Body of pancreas (tissue), 4 donors: ENCODE data around the gene CDKN1A. TPM values are rescaled to one million over a fixed set of nuclear protein-coding genes. Genes with fewer than 3 reads are reported as not detected.
"Not testable (repeated sequence)": the region's sequence is repeated elsewhere in the genome, so short reads cannot be mapped to it uniquely, and the experiment has no call there.

Experiments
- ATAC-seq: fragments of 150-250 bp; one replicate; pipeline ENCODE4 v1.9.1; 2016
- DNase-seq, 4 donors: peaks; one replicate each; pipeline ENCODE4 v3.0.0-alpha.2; 2019
- H3K27ac ChIP-seq, 4 donors: fragments of 200-600 bp; sonication (generic); 1 replicate in 3 of 4; 2 replicates in 1 of 4; pipeline versions ENCODE4 v1.5.1 to v1.6.1; 2016 to 2019; ENCODE audit warnings: mild to moderate bottlenecking in 1 of 4, mixed read lengths in 1 of 4, moderate library complexity in 1 of 4
- H3K27me3 ChIP-seq, 2 donors: fragments of 200-600 bp; sonication (generic); one replicate each; pipeline ENCODE4 v1.6.0; 2016; ENCODE audit warnings: mild to moderate bottlenecking in 1 of 2
- H3K36me3 ChIP-seq, 2 donors: fragments of 200-600 bp; sonication (generic); replicated peaks in 1 of 2; 2 replicates each; pipeline ENCODE4 v1.5.1; 2016; ENCODE audit warnings: low read depth in 2 of 2; ENCODE audit not compliant: insufficient read depth in 1 of 2
- H3K4me1 ChIP-seq: fragments of 200-600 bp; sonication (generic); one replicate; pipeline ENCODE4 v1.6.0; 2016
- H3K4me3 ChIP-seq, 2 donors: fragments of 200-600 bp; sonication (generic); 1 replicate in 1 of 2; 2 replicates in 1 of 2; pipeline ENCODE4 v1.5.1; 2016 to 2019
- H3K9me3 ChIP-seq, 3 donors: fragments of 200-600 bp; sonication (generic); 1 replicate in 2 of 3; 2 replicates in 1 of 3; pipeline ENCODE4 v1.5.1; 2016
- POLR2A ChIP-seq, 3 donors: fragments of 450-650 bp; IDR thresholded peaks; one replicate each; pipeline ENCODE4 v1.6.1; 2016; ENCODE audit warnings: antibody characterized with exemption in 3 of 3, mild to moderate bottlenecking in 2 of 3
- WGBS, 2 donors: methylation state at CpG; one replicate each; pipeline ENCODE4 v1.1.5; 2017; 5-methylcytosine and 5-hydroxymethylcytosine counted together
- intact Hi-C: fragments of 100-400 bp; cut with DNase I; formaldehyde crosslinking; loops from one replicate; pipeline ENCODE4 v1.15.1; 2023
- total RNA-seq, 2 donors: library from RNA; depleted of rRNA; stranded (reverse); fragments of >200 nt; gene quantifications; one replicate each; pipeline ENCODE4 v1.1.0, GENCODE V29; 2016
- TF ChIP-seq, protein P1 (sequence below), 7 experiments: fragments of 450-650 bp in 4 of 7; fragments of 200-600 bp in 3 of 7; sonication (generic) in 3 of 7; IDR thresholded peaks; one replicate each; pipeline ENCODE4 v1.5.1; 2016 to 2019; ENCODE audit warnings: antibody characterized with exemption in 7 of 7

Gene CDKN1A
- total RNA-seq, 2 donors from 2014 or later, result 75.2 to 84.3 TPM

DNA sequence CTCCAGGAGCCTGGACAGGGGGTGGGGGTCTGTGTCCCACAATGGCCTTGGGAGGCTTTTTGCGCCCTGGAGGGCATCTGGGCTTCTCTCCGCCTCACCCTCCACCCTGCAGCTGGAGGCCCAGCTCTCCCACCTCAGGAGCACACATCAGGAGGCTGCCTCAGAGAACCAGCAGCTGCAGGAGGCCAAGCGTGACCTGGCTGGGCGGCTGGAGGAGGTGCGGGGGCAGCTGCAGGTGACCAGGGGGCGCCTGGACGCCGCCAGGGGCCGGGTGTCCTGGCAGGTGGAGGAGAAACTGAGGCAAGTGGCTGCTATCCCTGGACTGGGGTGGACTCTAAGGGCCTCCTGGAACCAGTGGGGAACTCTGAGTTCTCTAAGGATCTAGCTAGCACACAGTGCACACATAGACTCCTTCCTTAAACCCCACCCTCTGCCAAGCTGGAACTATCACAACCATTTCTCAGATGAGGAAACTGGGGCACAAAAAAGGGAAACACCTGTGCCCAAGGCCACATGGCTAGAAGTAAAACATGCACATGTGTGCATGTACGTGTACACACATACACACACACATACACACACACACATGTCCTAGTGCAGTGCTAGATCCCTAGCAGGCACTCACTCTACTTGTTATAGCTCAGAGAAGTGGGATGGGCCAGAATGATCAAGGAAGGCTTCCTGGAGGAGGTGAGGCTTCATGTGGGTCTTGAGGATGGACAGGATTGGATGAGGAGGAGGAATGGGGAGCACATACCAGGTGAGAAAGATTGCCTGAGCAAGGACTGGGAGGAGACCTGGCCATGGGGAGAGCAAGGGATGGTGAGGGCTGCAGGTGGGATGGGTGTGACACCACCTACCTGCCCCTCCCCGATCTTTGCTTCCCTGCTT is 42.0 kb downstream of the CDKN1A start:
- TF ChIP-seq, protein P1, sequence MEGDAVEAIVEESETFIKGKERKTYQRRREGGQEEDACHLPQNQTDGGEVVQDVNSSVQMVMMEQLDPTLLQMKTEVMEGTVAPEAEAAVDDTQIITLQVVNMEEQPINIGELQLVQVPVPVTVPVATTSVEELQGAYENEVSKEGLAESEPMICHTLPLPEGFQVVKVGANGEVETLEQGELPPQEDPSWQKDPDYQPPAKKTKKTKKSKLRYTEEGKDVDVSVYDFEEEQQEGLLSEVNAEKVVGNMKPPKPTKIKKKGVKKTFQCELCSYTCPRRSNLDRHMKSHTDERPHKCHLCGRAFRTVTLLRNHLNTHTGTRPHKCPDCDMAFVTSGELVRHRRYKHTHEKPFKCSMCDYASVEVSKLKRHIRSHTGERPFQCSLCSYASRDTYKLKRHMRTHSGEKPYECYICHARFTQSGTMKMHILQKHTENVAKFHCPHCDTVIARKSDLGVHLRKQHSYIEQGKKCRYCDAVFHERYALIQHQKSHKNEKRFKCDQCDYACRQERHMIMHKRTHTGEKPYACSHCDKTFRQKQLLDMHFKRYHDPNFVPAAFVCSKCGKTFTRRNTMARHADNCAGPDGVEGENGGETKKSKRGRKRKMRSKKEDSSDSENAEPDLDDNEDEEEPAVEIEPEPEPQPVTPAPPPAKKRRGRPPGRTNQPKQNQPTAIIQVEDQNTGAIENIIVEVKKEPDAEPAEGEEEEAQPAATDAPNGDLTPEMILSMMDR (IDR thresholded peaks at IDR 0.05), result no peak
- WGBS, 2 donors, result 77 to 90% methylated on average over 2 to 11 of the region's 11 CpGs
- no peak overlapping the region for H3K4me3 ChIP-seq
- H3K4me1 ChIP-seq, result no peaks in the 10 kb centered on the region
- H3K9me3 ChIP-seq, result no peaks in the 10 kb centered on the region
- ATAC-seq (no peak), DNase-seq (peak in 1 of 4 donors; percentile 0)
- no peak overlapping the region for H3K27ac ChIP-seq
- H3K27me3 ChIP-seq, result no peaks in the 10 kb centered on the region
- H3K36me3 ChIP-seq, result no peaks in the 10 kb centered on the region
- intact Hi-C loops, result no loop called here

DNA sequence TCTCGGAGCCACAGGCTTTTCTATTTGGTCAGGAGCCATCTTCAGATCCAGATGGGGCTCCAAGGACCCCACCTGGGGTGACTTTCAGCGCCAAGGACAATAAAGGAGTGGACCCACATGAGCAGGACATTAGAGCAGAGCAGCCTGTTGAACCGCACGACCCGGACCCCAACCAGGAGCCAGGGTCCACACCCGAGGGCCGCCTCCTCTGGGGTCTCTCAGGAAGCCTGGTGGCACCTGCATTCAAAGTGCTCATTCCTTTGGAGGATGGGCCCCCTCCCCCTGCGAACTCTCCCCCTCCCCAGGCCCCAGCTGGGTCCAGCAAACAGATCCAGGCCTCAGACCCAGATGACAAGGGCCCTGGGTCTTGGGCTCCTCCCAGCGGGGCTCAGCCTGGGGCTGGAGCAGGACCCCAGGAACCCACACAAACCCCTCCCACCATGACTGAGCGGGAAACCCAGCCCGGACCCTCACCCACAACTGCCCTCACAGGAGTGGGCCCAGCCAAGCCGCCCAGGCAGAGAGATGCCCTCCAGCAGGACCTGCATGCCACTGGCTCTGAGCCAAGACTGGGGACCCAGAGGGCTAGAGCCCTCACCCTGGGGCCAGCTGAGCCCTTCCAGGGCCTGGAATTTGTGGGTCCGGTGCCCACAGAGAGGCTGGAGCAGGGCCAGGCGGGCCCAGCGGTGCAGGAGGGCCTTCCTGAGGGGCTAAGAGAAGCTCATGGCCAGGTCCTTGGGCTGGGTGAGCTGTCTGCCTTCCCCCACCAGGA is 43.0 kb downstream of the CDKN1A start:
- DNase-seq (no peak), ATAC-seq (no peak)
- H3K27ac ChIP-seq, result no peak overlapping the region
- intact Hi-C loops, result no loop called here
- no peak overlapping the region for H3K4me3 ChIP-seq
- WGBS, 2 donors, result 80 to 86% methylated on average over 1 to 15 of the region's 15 CpGs
- H3K9me3 ChIP-seq, result no peaks in the 10 kb centered on the region
- H3K27me3 ChIP-seq, result no peaks in the 10 kb centered on the region
- H3K36me3 ChIP-seq, result no peaks in the 10 kb centered on the region
- TF ChIP-seq, protein P1 (IDR thresholded peaks at IDR 0.05), result no peak
- no peak for TF ChIP-seq POLR2A (IDR thresholded peaks at IDR 0.05)
- no peaks in the 10 kb centered on the region for H3K4me1 ChIP-seq

DNA sequence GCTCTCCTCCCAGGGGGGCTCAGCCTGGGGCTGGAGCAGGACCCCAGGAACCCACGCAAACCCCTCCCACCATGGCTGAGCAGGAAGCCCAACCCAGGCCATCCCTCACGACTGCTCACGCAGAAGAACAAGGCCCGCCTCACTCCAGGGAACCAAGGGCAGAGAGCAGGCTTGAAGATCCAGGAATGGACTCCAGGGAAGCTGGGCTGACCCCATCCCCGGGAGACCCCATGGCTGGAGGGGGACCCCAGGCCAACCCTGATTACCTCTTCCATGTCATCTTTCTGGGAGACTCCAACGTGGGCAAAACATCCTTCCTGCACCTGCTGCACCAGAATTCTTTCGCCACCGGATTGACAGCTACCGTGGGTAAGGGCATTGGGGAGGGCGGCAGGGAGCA is 43.9 kb downstream of the CDKN1A start:
- ATAC-seq, result no peak
- intact Hi-C loops, result no loop called here
- no peaks in the 10 kb centered on the region for H3K4me1 ChIP-seq
- H3K9me3 ChIP-seq, result no peaks in the 10 kb centered on the region
- no peaks in the 10 kb centered on the region for H3K36me3 ChIP-seq
- DNase-seq, result no peak
- no peaks in the 10 kb centered on the region for H3K27me3 ChIP-seq
- TF ChIP-seq, protein P1 (IDR thresholded peaks at IDR 0.05), result no peak
- no peak for TF ChIP-seq POLR2A (IDR thresholded peaks at IDR 0.05)
- WGBS, 2 donors, result 90 to 91% methylated on average over 6 to 9 of the region's 10 CpGs
- no peak overlapping the region for H3K4me3 ChIP-seq
- no peak overlapping the region for H3K27ac ChIP-seq

DNA sequence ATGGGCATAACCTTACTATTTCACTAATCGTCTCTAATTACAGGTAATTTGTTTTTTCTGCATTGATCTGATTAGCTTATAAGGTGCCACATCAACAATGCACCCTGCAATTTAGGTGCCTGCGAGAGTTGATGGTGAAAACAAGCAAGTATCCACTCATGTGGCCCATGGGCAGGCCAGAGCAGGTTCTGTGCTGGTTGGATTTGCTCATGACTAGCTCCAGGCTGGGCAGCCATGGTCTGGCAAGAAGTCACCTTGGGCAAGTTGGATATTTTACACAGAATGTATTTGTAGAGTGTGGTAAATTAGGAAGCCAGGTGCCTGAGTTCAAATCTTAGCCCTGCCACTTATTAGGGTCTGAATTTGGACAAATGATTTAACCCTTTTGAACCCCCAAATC is 44.4 kb downstream of the CDKN1A start:
- intact Hi-C loops, result no loop called here
- Histone ChIP-seq H3K27me3 (no peaks in the 10 kb centered on the region), H3K4me3 (no peak overlapping the region), H3K36me3 (no peaks in the 10 kb centered on the region), H3K27ac (no peak overlapping the region), H3K9me3 (no peaks in the 10 kb centered on the region), H3K4me1 (no peaks in the 10 kb centered on the region)
- TF ChIP-seq, protein P1 (IDR thresholded peaks at IDR 0.05), result no peak
- TF ChIP-seq POLR2A (IDR thresholded peaks at IDR 0.05), result no peak
- DNase-seq (no peak), ATAC-seq (no peak)
- 78 to 94% methylated on average over 2 of the region's 2 CpGs for WGBS, 2 donors

DNA sequence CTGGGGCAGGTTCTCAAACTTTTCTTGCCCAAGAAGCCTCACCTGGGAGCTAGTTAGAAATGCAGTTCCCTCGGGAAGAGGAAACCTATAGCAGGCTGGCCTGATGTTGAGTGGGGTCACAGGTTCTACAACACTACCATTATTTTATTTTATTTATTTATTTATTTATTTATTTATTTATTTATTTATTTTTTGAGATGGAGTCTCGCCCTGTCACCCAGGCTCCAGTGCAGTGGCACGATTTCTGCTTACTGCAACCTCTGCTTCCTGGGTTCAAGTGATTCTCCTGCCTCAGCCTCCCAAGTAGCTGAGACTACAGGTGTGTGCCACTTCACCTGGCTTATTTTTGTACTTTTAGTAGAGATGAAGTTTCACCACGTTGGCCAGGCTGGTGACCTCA is 45.5 kb downstream of the CDKN1A start:
- H3K4me3 ChIP-seq, H3K4me1 ChIP-seq, H3K9me3 ChIP-seq, intact Hi-C loops, H3K36me3 ChIP-seq, H3K27me3 ChIP-seq, DNase-seq, ATAC-seq, H3K27ac ChIP-seq: not testable (repeated sequence)
- 89 to 94% methylated on average over 4 of the region's 4 CpGs for WGBS, 2 donors
